WTC11 (cell line): Measurements from ENCODE around the gene RNF135. TPM values are rescaled to one million over a fixed set of nuclear protein-coding genes. Genes with fewer than 3 reads are reported as not detected.
A peak's percentile ranks its signal among the peaks of the same experiment; 100 is the strongest.

Source experiments
- ATAC-seq: fragments of 200-7000 bp; cut with Tn5 transposase; 2 replicates; pipeline ENCODE4 v1.10.0; 2021; ENCODE audit warnings: mild to moderate bottlenecking, moderate library complexity
- CTCF ChIA-PET: fragments of 300-600 bp; sonication (Branson Sonifier 250); formaldehyde crosslinking; loops from one replicate; lab custom pipeline; 2021; ENCODE audit warnings: antibody characterized with exemption; lab: Charles Lee
- POLR2A ChIA-PET: fragments of 350-600 bp; sonication (Branson Sonifier 250); formaldehyde crosslinking; loops from one replicate; lab custom pipeline; 2021; ENCODE audit warnings: antibody characterized with exemption; lab: Charles Lee
- DNase-seq: peaks from one replicate; pipeline ENCODE4 v3.0.0; 2021; ENCODE audit warnings: low spot score
- H3K27ac Mint-ChIP-seq: 2 replicates; pipeline ENCODE4 v1.8.0; 2021; ENCODE audit warnings: mixed read lengths
- H3K27me3 Mint-ChIP-seq: 2 replicates; pipeline ENCODE4 v1.8.0; 2021; ENCODE audit warnings: low read depth, mild to moderate bottlenecking, moderate library complexity, mixed read lengths
- H3K36me3 Mint-ChIP-seq: 2 replicates; pipeline ENCODE4 v1.8.0; 2021; ENCODE audit warnings: mixed read lengths
- H3K4me1 Mint-ChIP-seq: 2 replicates; pipeline ENCODE4 v1.8.0; 2022; ENCODE audit warnings: mixed read lengths
- H3K4me3 Mint-ChIP-seq: 2 replicates; pipeline ENCODE4 v1.8.0; 2021; ENCODE audit warnings: mild to moderate bottlenecking, moderate library complexity, mixed read lengths
- H3K9me3 Mint-ChIP-seq: 2 replicates; pipeline ENCODE4 v1.8.0; 2021; ENCODE audit warnings: mixed read lengths
- ARID4B ChIP-seq: sonication (generic); formaldehyde crosslinking; IDR thresholded peaks from 2 replicates; pipeline ENCODE4 v1.8.0; 2023; ENCODE audit warnings: missing genetic modification reagents, mild to moderate bottlenecking, borderline replicate concordance
- ATF3 ChIP-seq: sonication (generic); formaldehyde crosslinking; conservative IDR thresholded peaks from 2 replicates; pipeline ENCODE4 v1.8.1; 2022; ENCODE audit warnings: mild to moderate bottlenecking, missing genetic modification reagents
- ATF6 ChIP-seq: sonication (generic); formaldehyde crosslinking; IDR thresholded peaks from 2 replicates; pipeline ENCODE4 v1.8.1; 2023; ENCODE audit warnings: mild to moderate bottlenecking, missing genetic modification reagents
- CDX4 ChIP-seq: fragments of 250-450 bp; sonication (Bioruptor Pico); IDR thresholded peaks from 2 replicates; pipeline ENCODE4 v1.9.0; 2021; ENCODE audit warnings: moderate library complexity, mild to moderate bottlenecking, inconsistent platforms, borderline replicate concordance
- E2F1 ChIP-seq: sonication (generic); formaldehyde crosslinking; IDR thresholded peaks from 2 replicates; pipeline ENCODE4 v1.8.0; 2022; ENCODE audit warnings: mild to moderate bottlenecking, missing genetic modification reagents
- E2F4 ChIP-seq: sonication (generic); formaldehyde crosslinking; IDR thresholded peaks from 2 replicates; pipeline ENCODE4 v1.8.1; 2022; ENCODE audit warnings: low read depth, mild to moderate bottlenecking, moderate library complexity, missing genetic modification reagents, borderline replicate concordance
- MXD4 ChIP-seq: fragments of 250-450 bp; sonication (Bioruptor Pico); IDR thresholded peaks from 2 replicates; pipeline ENCODE4 v1.8.0; 2021; ENCODE audit warnings: mild to moderate bottlenecking, moderate library complexity, borderline replicate concordance
- NFATC4 ChIP-seq: fragments of 250-450 bp; sonication (Bioruptor Pico); IDR thresholded peaks from 2 replicates; pipeline ENCODE4 v1.9.0; 2021; ENCODE audit warnings: mild to moderate bottlenecking
- NFE2L1 ChIP-seq: sonication (generic); formaldehyde crosslinking; IDR thresholded peaks from 2 replicates; pipeline ENCODE4 v1.8.1; 2023; ENCODE audit warnings: missing genetic modification reagents
- NR1H2 ChIP-seq: sonication (generic); formaldehyde crosslinking; IDR thresholded peaks from 2 replicates; pipeline ENCODE4 v1.9.0; 2021; ENCODE audit warnings: mild to moderate bottlenecking, moderate library complexity, missing genetic modification reagents
- SMAD4 ChIP-seq: sonication (generic); formaldehyde crosslinking; IDR thresholded peaks from 2 replicates; pipeline ENCODE4 v1.8.0; 2022; ENCODE audit warnings: mild to moderate bottlenecking, missing genetic modification reagents
- SOX15 ChIP-seq: fragments of 250-450 bp; sonication (Bioruptor Pico); IDR thresholded peaks from 2 replicates; pipeline ENCODE4 v1.9.0; 2021; ENCODE audit warnings: mild to moderate bottlenecking
- TCF7 ChIP-seq: sonication (generic); formaldehyde crosslinking; IDR thresholded peaks from 2 replicates; pipeline ENCODE4 v1.8.0; 2022; ENCODE audit warnings: mild to moderate bottlenecking, low read depth, missing genetic modification reagents, moderate library complexity
- ZBTB21 ChIP-seq: sonication (generic); formaldehyde crosslinking; IDR thresholded peaks from 2 replicates; pipeline ENCODE4 v1.8.1; 2023; ENCODE audit warnings: mild to moderate bottlenecking, missing genetic modification reagents, borderline replicate concordance
- ZNF121 ChIP-seq: sonication (generic); formaldehyde crosslinking; IDR thresholded peaks from 2 replicates; pipeline ENCODE4 v1.8.0; 2023; ENCODE audit warnings: missing genetic modification reagents
- ZNF219 ChIP-seq: sonication (generic); formaldehyde crosslinking; IDR thresholded peaks from 2 replicates; pipeline ENCODE4 v1.8.0; 2023; ENCODE audit warnings: missing genetic modification reagents, mild to moderate bottlenecking, borderline replicate concordance
- ZNF263 ChIP-seq: sonication (generic); formaldehyde crosslinking; IDR thresholded peaks from 2 replicates; pipeline ENCODE4 v1.8.1; 2022; ENCODE audit warnings: low read depth, mild to moderate bottlenecking, moderate library complexity, missing genetic modification reagents
- ZNF317 ChIP-seq: sonication (generic); formaldehyde crosslinking; IDR thresholded peaks from 2 replicates; pipeline ENCODE4 v1.8.1; 2023; ENCODE audit warnings: low read depth, mild to moderate bottlenecking, moderate library complexity, missing genetic modification reagents, borderline replicate concordance
- ZNF396 ChIP-seq: fragments of 250-450 bp; sonication (Bioruptor Pico); IDR thresholded peaks from 2 replicates; pipeline ENCODE4 v1.8.0; 2021; ENCODE audit warnings: mild to moderate bottlenecking, moderate library complexity, borderline replicate concordance
- ZNF423 ChIP-seq: fragments of 250-450 bp; sonication (Bioruptor Pico); IDR thresholded peaks from 2 replicates; pipeline ENCODE4 v2.1.2; 2022; ENCODE audit warnings: mild to moderate bottlenecking, moderate library complexity
- total RNA-seq: library from RNA; stranded (reverse); gene quantifications from 3 replicates; pipeline ENCODE4 v1.2.3, GENCODE V29; 2021

RNF135 gene
- total RNA-seq, 1 experiment from 2014 or later, result 10.3 TPM

GRCh38 chr17:30921544-30922196 is 49.2 kb upstream of the RNF135 start, which contains the start of gene ADAP2 (continued):
- TF ChIP-seq ATF3 (CRISPR knock-in tag) (no peak), MXD4 (CRISPR knock-in tag) (no peak), ZNF317 (CRISPR knock-in tag) (peak; percentile 44; the same call in 1 of the 2 replicates), SMAD4 (CRISPR knock-in tag) (no peak), ARID4B (CRISPR knock-in tag) (no peak)

- no peaks in the 10 kb centered on the region for H3K36me3 Mint-ChIP-seq
- H3K9me3 Mint-ChIP-seq, result no peaks in the 10 kb centered on the region
- H3K27me3 Mint-ChIP-seq, result peaks cover 71% of the 10 kb centered on the region
- CTCF ChIA-PET, result interaction anchor here (1.1 kb wide), 2 partner anchors 86 to 139 kb away, joined by 3 to 4 read pairs; no protein-coding TSS in a partner anchor
- ATAC-seq (peak; percentile 37), DNase-seq (peak; percentile 38)
- peaks cover 20% of the 10 kb centered on the region for H3K4me1 Mint-ChIP-seq
- peak overlapping the region; percentile 74 for H3K4me3 Mint-ChIP-seq
- H3K27ac Mint-ChIP-seq, result no peak overlapping the region
- no peak for TF ChIP-seq NFE2L1 (CRISPR knock-in tag)
- TF ChIP-seq ZNF263 (CRISPR knock-in tag), result no peak
- TF ChIP-seq CDX4, result no peak
- TF ChIP-seq E2F1 (CRISPR knock-in tag), result no peak
- no peak for TF ChIP-seq SOX15
- TF ChIP-seq ZNF219, result no peak
- no peak for TF ChIP-seq NR1H2 (CRISPR knock-in tag)
- TF ChIP-seq ZNF396 (CRISPR knock-in tag), result no peak
- no peak for TF ChIP-seq ATF6 (CRISPR knock-in tag)
- TF ChIP-seq ZNF423 (CRISPR knock-in tag), result no peak
- TF ChIP-seq NFATC4 (CRISPR knock-in tag), result no peak
- no peak for TF ChIP-seq ZBTB21
- TF ChIP-seq ZNF121 (CRISPR knock-in tag), result no peak
- TF ChIP-seq TCF7, result no peak
- no peak for TF ChIP-seq E2F4 (CRISPR knock-in tag)
- POLR2A ChIA-PET, result interaction anchor here (0.6 to 0.7 kb wide), 3 partner anchors 47 to 344 kb away, joined by 3 to 4 read pairs (median 3); no protein-coding TSS in a partner anchor
Measured at GRCh38 chr17:30922235-30923030, 48.4 kb upstream of the RNF135 start.
